T-helper 2 cell treated with Interferon-gamma antibody and Interleukin-4, amounts not matched to agents 5 μg/mL and 100 μg/mL, for 36 hours (primary cell): ENCODE measurements around the gene CFAP70.

ENCODE experiments used
- DNase-seq: peaks from one replicate; pipeline ENCODE4 v3.0.0; 2021; ENCODE audit warnings: low spot score
- H3K27ac Mint-ChIP-seq: one replicate; pipeline ENCODE4 v1.8.0; 2021; ENCODE audit warnings: mild to moderate bottlenecking, mixed read lengths
- H3K27me3 Mint-ChIP-seq: one replicate; pipeline ENCODE4 v1.8.0; 2021; ENCODE audit warnings: low read depth, mixed read lengths
- H3K36me3 Mint-ChIP-seq: one replicate; pipeline ENCODE4 v1.8.0; 2021; ENCODE audit warnings: low read depth, mixed read lengths
- H3K4me1 Mint-ChIP-seq: one replicate; pipeline ENCODE4 v1.8.0; 2021; ENCODE audit warnings: low read depth, mixed read lengths
- H3K4me3 Mint-ChIP-seq: one replicate; pipeline ENCODE4 v1.8.0; 2022; ENCODE audit warnings: mild to moderate bottlenecking, moderate library complexity, mixed read lengths
- H3K9me3 Mint-ChIP-seq: one replicate; pipeline ENCODE4 v1.8.0; 2021; ENCODE audit warnings: mixed read lengths

Gene CFAP70

DNA sequence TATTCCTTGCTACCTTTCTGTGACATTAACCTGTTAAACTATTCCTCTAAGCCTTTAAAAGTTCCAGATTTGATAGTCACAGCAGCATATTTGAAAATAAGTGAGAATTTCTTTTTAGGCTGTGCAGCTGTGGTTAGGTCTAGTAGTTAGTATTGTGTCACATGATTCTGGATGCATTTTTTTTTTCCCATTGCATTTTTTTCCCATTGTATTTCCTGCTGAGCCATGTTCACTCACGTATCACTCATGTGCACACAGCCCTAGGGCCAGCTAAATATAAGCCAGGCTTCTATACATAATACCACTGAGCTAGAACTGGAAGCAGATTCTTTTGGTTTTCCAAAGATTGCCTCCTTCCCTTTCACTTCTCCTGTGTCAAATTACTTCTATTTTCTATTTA, 149.0 kb downstream of the CFAP70 start:
- Mint-ChIP-seq H3K4me3 (no peak overlapping the region), H3K27ac (no peak overlapping the region), H3K27me3 (no peaks in the 10 kb centered on the region), H3K36me3 (peaks cover 4% of the 10 kb centered on the region), H3K4me1 (no peaks in the 10 kb centered on the region), H3K9me3 (no peaks in the 10 kb centered on the region)
- DNase-seq: no peak

GRCh38 chr10:73207883-73208282, 150.8 kb downstream of the CFAP70 start:
- Mint-ChIP-seq H3K36me3 (peaks cover 2% of the 10 kb centered on the region), H3K9me3 (no peaks in the 10 kb centered on the region), H3K4me1 (no peaks in the 10 kb centered on the region), H3K4me3 (no peak overlapping the region), H3K27ac (no peak overlapping the region), H3K27me3 (no peaks in the 10 kb centered on the region)
- DNase-seq: no peak

DNA sequence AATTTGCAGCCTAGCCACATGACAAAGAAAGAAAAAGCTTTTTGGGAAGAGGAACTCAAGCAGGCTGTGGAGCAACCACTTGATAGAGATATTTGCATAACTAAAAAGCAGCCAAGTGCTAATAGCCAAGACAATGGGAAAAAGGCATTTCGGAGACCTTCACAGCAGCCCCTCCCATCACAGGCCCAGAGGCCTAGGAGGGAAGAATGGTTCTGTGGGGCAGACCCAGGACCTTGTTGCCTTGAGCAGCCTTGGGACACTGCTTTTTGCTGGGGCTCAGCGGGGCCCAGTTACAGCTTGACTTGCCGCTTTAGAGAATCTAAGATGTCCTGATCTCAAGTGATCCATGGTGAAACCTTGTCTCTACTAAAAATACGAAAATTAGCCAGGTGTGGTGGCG, 152.3 kb downstream of the CFAP70 start:
- no peaks in the 10 kb centered on the region for H3K9me3 Mint-ChIP-seq
- no peak overlapping the region for H3K4me3 Mint-ChIP-seq
- no peak overlapping the region for H3K27ac Mint-ChIP-seq
- H3K4me1 Mint-ChIP-seq: no peaks in the 10 kb centered on the region
- DNase-seq: no peak
- no peaks in the 10 kb centered on the region for H3K27me3 Mint-ChIP-seq
- peaks cover 2% of the 10 kb centered on the region for H3K36me3 Mint-ChIP-seq

- H3K27me3 Mint-ChIP-seq: no peaks in the 10 kb centered on the region
- H3K36me3 Mint-ChIP-seq: peaks cover 2% of the 10 kb centered on the region
- no peaks in the 10 kb centered on the region for H3K9me3 Mint-ChIP-seq
- DNase-seq: no peak
- no peaks in the 10 kb centered on the region for H3K4me1 Mint-ChIP-seq
- H3K4me3 Mint-ChIP-seq: no peak overlapping the region
- no peak overlapping the region for H3K27ac Mint-ChIP-seq
Observed at GRCh38 chr10:73205890-73206289, 152.8 kb downstream of the CFAP70 start.

- no peaks in the 10 kb centered on the region for H3K4me1 Mint-ChIP-seq
- no peak for DNase-seq
- peaks cover 2% of the 10 kb centered on the region for H3K36me3 Mint-ChIP-seq
- H3K27ac Mint-ChIP-seq: no peak overlapping the region
- no peak overlapping the region for H3K4me3 Mint-ChIP-seq
- no peaks in the 10 kb centered on the region for H3K27me3 Mint-ChIP-seq
- no peaks in the 10 kb centered on the region for H3K9me3 Mint-ChIP-seq
Observed at GRCh38 chr10:73205081-73205480, 153.6 kb downstream of the CFAP70 start.
